ENCODE measurements around the gene ILK. TPM values are rescaled to one million over a fixed set of nuclear protein-coding genes. Genes with fewer than 3 reads are reported as not detected.

The ILK gene
- total RNA-seq, 4 donors from 2014 or later = 139 to 148 (median 140) TPM

DNA sequence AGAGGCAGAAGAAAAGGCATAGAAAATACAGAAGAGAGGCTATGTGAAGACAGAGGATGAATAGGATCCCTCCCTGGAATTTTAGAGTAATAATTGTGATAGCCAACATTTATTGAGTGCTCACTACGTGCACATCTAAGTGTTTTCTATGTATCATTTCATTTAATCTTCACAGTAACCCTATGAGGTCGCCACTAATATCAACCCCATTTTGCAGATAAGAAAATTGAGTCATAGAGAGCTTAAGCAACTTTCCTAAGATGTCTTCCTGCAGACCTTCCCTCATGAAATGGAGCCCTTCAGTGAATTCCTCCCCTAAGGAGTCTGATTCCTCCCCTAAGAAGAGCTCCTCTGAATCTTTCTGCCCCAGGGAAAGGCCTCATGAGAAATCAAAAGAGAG lies 38.2 kb upstream of the ILK start:
- H3K27me3 ChIP-seq = no peaks in the 10 kb centered on the region
- no peak overlapping the region for H3K27ac ChIP-seq
- H3K9me3 ChIP-seq = no peaks in the 10 kb centered on the region
- peaks cover 0 to 6% (median 0%) of the 10 kb centered on the region in 4 donors for H3K4me1 ChIP-seq
- no peak overlapping the region for H3K4me3 ChIP-seq
- peaks cover 0 to 62% (median 0%) of the 10 kb centered on the region in 3 donors for H3K36me3 ChIP-seq
- 90 to 91% methylated on average over 2 of the region's 2 CpGs for WGBS, 2 donors
- TF ChIP-seq POLR2A (IDR thresholded peaks at IDR 0.05) (no peak), EP300 (IDR thresholded peaks at IDR 0.05) (no peak)
- TF ChIP-seq, protein P1, sequence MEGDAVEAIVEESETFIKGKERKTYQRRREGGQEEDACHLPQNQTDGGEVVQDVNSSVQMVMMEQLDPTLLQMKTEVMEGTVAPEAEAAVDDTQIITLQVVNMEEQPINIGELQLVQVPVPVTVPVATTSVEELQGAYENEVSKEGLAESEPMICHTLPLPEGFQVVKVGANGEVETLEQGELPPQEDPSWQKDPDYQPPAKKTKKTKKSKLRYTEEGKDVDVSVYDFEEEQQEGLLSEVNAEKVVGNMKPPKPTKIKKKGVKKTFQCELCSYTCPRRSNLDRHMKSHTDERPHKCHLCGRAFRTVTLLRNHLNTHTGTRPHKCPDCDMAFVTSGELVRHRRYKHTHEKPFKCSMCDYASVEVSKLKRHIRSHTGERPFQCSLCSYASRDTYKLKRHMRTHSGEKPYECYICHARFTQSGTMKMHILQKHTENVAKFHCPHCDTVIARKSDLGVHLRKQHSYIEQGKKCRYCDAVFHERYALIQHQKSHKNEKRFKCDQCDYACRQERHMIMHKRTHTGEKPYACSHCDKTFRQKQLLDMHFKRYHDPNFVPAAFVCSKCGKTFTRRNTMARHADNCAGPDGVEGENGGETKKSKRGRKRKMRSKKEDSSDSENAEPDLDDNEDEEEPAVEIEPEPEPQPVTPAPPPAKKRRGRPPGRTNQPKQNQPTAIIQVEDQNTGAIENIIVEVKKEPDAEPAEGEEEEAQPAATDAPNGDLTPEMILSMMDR (IDR thresholded peaks at IDR 0.05) = no peak
- DNase-seq (ENCODE audit: low spot score in 2 of 2) = no peak

DNA sequence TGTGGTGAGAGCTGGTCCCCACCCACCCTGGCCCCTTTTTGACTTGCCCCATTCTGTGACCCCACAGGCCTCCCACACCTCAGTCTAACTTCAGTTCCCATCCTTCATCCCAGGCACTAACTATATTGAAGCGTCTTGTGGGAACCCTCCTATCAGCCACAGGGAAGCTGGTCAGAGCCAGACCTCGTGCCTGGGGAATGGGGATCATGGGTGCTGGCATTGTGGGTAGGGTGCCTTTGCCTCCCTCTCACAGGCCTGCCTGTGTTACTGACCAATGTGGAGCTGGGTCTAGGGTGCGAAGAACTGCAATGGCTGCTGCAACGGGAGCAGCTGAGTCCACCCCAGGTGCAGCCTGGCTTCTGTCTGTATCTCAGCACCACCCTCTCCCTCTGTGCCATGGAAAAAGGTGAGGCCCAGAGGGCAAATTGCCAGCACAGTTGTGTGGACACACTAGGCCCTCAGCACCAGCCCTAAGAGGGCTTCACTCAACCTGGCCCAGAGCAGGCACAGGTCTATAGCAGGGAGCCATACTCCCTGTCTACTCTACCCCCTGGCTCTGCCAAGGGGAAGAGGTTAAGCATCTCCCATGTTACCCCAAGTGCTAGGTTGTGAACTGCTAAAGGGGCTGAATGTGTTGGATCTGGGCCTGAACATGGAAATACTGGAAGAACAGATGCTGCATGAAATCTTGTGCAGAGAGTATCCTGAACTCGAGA lies 37.4 kb upstream of the ILK start:
- TF ChIP-seq, protein P1 (IDR thresholded peaks at IDR 0.05) = no peak
- TF ChIP-seq EP300 (IDR thresholded peaks at IDR 0.05) = no peak
- no peak for TF ChIP-seq POLR2A (IDR thresholded peaks at IDR 0.05)
- no peaks in the 10 kb centered on the region for H3K9me3 ChIP-seq
- no peaks in the 10 kb centered on the region for H3K27me3 ChIP-seq
- DNase-seq (ENCODE audit: low spot score in 2 of 2) = no peak
- H3K27ac ChIP-seq = no peak overlapping the region
- H3K4me3 ChIP-seq = no peak overlapping the region
- peaks cover 0 to 67% (median 0%) of the 10 kb centered on the region in 3 donors for H3K36me3 ChIP-seq
- peaks cover 0 to 6% (median 0%) of the 10 kb centered on the region in 4 donors for H3K4me1 ChIP-seq
- WGBS, 2 donors = 90 to 94% methylated on average over 5 of the region's 5 CpGs

DNA sequence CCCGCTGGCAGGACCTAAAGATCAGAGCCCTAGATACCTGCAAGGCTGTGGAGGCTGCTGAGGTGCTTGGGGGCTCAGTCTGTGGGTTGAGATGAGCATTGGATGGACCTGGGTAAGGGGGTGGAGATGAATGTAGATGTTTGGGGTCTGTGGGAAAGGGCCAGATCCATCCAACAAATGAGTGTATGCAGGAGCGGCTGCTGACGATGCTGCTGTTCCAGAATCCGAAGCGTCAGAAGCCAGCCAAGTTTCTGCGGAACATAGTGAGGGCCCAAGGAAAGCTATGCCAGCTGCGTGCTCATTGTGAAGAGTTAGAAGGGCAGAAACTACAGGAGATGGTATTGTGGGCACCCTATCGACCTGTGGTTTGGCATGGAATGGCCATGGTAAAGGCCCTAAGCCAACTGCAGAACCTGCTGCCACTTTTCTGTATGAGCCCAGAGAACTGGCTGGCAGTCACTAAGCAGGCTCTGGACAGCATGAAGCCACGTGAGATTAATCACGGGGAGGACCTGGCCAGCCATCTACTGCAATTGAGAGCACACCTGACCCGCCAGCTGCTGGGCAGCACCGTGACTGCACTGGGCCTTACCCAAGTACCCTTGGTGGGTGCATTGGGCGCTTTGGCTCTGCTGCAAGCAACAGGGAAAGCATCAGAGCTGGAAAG lies 36.7 kb upstream of the ILK start:
- Histone ChIP-seq H3K4me3 (no peak overlapping the region), H3K27me3 (no peaks in the 10 kb centered on the region), H3K4me1 (peaks cover 0 to 11% (median 0%) of the 10 kb centered on the region in 4 donors), H3K9me3 (no peaks in the 10 kb centered on the region), H3K27ac (no peak overlapping the region), H3K36me3 (peaks cover 0 to 68% (median 0%) of the 10 kb centered on the region in 3 donors)
- TF ChIP-seq POLR2A (IDR thresholded peaks at IDR 0.05) (no peak), EP300 (IDR thresholded peaks at IDR 0.05) (no peak)
- TF ChIP-seq, protein P1 (IDR thresholded peaks at IDR 0.05) = no peak
- no peak for DNase-seq (ENCODE audit: low spot score in 2 of 2)
- WGBS, 2 donors = 85 to 92% methylated on average over 11 to 12 of the region's 13 CpGs

DNA sequence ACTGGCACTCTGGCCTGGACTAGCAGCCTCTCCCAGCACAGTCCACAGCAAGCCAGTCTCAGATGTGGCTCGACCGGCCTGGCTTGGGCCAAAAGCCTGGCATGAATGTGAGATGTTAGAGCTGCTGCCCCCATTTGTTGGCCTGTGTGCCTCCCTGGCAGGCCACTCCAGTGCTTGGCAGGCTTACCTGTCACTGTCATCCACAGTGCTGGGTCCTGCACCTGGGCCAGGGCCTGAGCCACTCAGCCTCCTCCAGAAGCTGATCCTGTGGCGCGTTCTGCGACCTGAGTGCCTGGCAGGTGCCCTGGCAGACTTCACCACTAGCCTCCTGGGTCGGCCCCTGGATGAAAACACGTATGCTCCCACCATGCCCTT lies 36.2 kb upstream of the ILK start:
- Histone ChIP-seq H3K27me3 (no peaks in the 10 kb centered on the region), H3K27ac (no peak overlapping the region), H3K4me3 (no peak overlapping the region), H3K36me3 (peaks cover 0 to 64% (median 0%) of the 10 kb centered on the region in 3 donors), H3K9me3 (no peaks in the 10 kb centered on the region), H3K4me1 (peaks cover 0 to 16% (median 0%) of the 10 kb centered on the region in 4 donors)
- no peak for DNase-seq (ENCODE audit: low spot score in 2 of 2)
- TF ChIP-seq, protein P1 (IDR thresholded peaks at IDR 0.05) = no peak
- no peak for TF ChIP-seq EP300 (IDR thresholded peaks at IDR 0.05)
- no peak for TF ChIP-seq POLR2A (IDR thresholded peaks at IDR 0.05)
- WGBS, 2 donors = 95 to 98% methylated on average over 5 to 7 of the region's 7 CpGs

Measured in tibial nerve (tissue), 4 donors.